ENCODE data around the gene KLRF1.

- TF ChIP-seq POLR2A (IDR thresholded peaks at IDR 0.05; ENCODE audit: low read length) (no peak), GATA1 (IDR thresholded peaks at IDR 0.05; ENCODE audit: low read depth, low read length) (no peak)
Measured at GRCh38 chr12:9870286-9870866, 43.1 kb downstream of the KLRF1 start.

Measured in erythroblast (primary cell).